ENCODE data around the gene INSR.
"Not testable (repeated sequence)": the region's sequence is repeated elsewhere in the genome, so short reads cannot be mapped to it uniquely, and the experiment has no call there.

INSR gene

GRCh38 chr19:7224209-7224686 is 70.0 kb downstream of the INSR start:
- DNase-seq (ENCODE audit: low spot score), result no peak

GRCh38 chr19:7223429-7223828 is 70.8 kb downstream of the INSR start:
- DNase-seq (ENCODE audit: low spot score), result no peak

- no peak for DNase-seq (ENCODE audit: low spot score)
Observed at GRCh38 chr19:7219056-7219455, 75.2 kb downstream of the INSR start.

GRCh38 chr19:7217861-7218260 is 76.4 kb downstream of the INSR start:
- DNase-seq (ENCODE audit: low spot score), result no peak

- no peak for DNase-seq (ENCODE audit: low spot score)
Observed at GRCh38 chr19:7216373-7216902, 77.8 kb downstream of the INSR start.

GRCh38 chr19:7215176-7215575 is 79.0 kb downstream of the INSR start:
- no peak for DNase-seq (ENCODE audit: low spot score)

- no peak for DNase-seq (ENCODE audit: low spot score)
Observed at GRCh38 chr19:7214324-7215089, 79.7 kb downstream of the INSR start.

GRCh38 chr19:7213628-7214323 is 80.4 kb downstream of the INSR start:
- DNase-seq (ENCODE audit: low spot score), result no peak

- no peak for DNase-seq (ENCODE audit: low spot score)
Observed at GRCh38 chr19:7211191-7211951, 82.8 kb downstream of the INSR start.

- no peak for DNase-seq (ENCODE audit: low spot score)
Observed at GRCh38 chr19:7210359-7210758, 83.9 kb downstream of the INSR start.

- DNase-seq (ENCODE audit: low spot score), result not testable (repeated sequence)
Observed at GRCh38 chr19:7209597-7210325, 84.5 kb downstream of the INSR start.

GRCh38 chr19:7209036-7209435 is 85.2 kb downstream of the INSR start:
- not testable (repeated sequence) for DNase-seq (ENCODE audit: low spot score)

- DNase-seq (ENCODE audit: low spot score), result no peak
Observed at GRCh38 chr19:7203332-7203731, 90.9 kb downstream of the INSR start.

GRCh38 chr19:7202888-7203287 is 91.3 kb downstream of the INSR start:
- no peak for DNase-seq (ENCODE audit: low spot score)

- DNase-seq (ENCODE audit: low spot score), result no peak
Observed at GRCh38 chr19:7200736-7201135, 93.5 kb downstream of the INSR start.

GRCh38 chr19:7199613-7200533 is 94.3 kb downstream of the INSR start:
- DNase-seq (ENCODE audit: low spot score), result no peak

GRCh38 chr19:7197760-7198696 is 96.2 kb downstream of the INSR start:
- peak; percentile 91 for DNase-seq (ENCODE audit: low spot score)

- peak; percentile 67 for DNase-seq (ENCODE audit: low spot score)
Observed at GRCh38 chr19:7197119-7197759, 97.0 kb downstream of the INSR start.

- DNase-seq (ENCODE audit: low spot score), result no peak
Observed at GRCh38 chr19:7196763-7197118, 97.5 kb downstream of the INSR start.
